Osteocyte (in vitro differentiated cells): ENCODE measurements around the gene C1orf35. TPM values are rescaled to one million over a fixed set of nuclear protein-coding genes. Genes with fewer than 3 reads are reported as not detected.

ENCODE experiments used
- DNase-seq: peaks from one replicate; pipeline ENCODE4 v3.0.0; 2021; ENCODE audit warnings: mixed read lengths; ENCODE audit not compliant: unreplicated experiment; ENCODE audit errors: extremely low spot score
- H3K27ac Mint-ChIP-seq: one replicate; pipeline ENCODE4 v1.8.0; 2021; ENCODE audit warnings: mild to moderate bottlenecking, mixed read lengths; ENCODE audit not compliant: unreplicated experiment
- H3K27me3 Mint-ChIP-seq: one replicate; pipeline ENCODE4 v1.8.0; 2021; ENCODE audit warnings: mixed read lengths; ENCODE audit not compliant: unreplicated experiment
- H3K36me3 Mint-ChIP-seq: one replicate; pipeline ENCODE4 v1.8.0; 2021; ENCODE audit warnings: mixed read lengths; ENCODE audit not compliant: unreplicated experiment
- H3K4me1 Mint-ChIP-seq: one replicate; pipeline ENCODE4 v1.8.0; 2021; ENCODE audit warnings: mixed read lengths; ENCODE audit not compliant: unreplicated experiment
- H3K4me3 Mint-ChIP-seq: one replicate; pipeline ENCODE4 v1.8.0; 2021; ENCODE audit warnings: mild to moderate bottlenecking, moderate library complexity, mixed read lengths; ENCODE audit not compliant: unreplicated experiment
- H3K9me3 Mint-ChIP-seq: one replicate; pipeline ENCODE4 v1.8.0; 2021; ENCODE audit warnings: mixed read lengths; ENCODE audit not compliant: unreplicated experiment
- CTCF ChIP-seq: fragments of 200-600 bp; sonication (generic); IDR thresholded peaks from 2 replicates; pipeline ENCODE4 v1.5.0; 2021; ENCODE audit warnings: antibody characterized with exemption, mild to moderate bottlenecking, moderate library complexity
- total RNA-seq: library from RNA; stranded (reverse); gene quantifications from 2 replicates; pipeline ENCODE4 v1.2.1, GENCODE V29; 2021

Gene C1orf35
- total RNA-seq, 1 donor from 2014 or later = 13.6 TPM

DNA sequence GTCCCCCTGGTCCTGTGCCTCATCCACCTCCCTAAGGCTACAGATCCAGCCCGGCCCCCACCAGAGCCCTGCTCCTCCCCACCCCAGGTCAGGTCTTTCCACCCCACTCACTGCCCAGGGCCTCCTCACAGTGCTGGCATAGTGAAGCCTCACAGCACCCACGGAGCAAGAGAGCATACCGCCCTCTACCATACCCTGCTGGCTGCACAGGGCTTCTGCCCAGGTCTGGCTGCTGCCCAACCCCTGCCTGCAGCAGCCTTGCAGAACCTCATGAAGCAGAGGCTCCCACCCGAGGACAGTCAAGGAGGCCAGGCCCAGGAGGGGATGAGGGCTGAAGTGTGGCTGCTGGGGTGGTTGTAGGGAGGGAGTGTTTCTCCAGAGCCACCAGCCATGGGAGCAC is 40.3 kb downstream of the C1orf35 start:
- no peak for DNase-seq
- Mint-ChIP-seq H3K9me3 (no peaks in the 10 kb centered on the region), H3K27me3 (peaks cover 39% of the 10 kb centered on the region)

GRCh38 chr1:228062085-228062791 is 40.9 kb downstream of the C1orf35 start:
- H3K4me1 Mint-ChIP-seq = peaks cover 3% of the 10 kb centered on the region
- peaks cover 41% of the 10 kb centered on the region for H3K27me3 Mint-ChIP-seq
- no peak for TF ChIP-seq CTCF
- no peak overlapping the region for H3K27ac Mint-ChIP-seq
- DNase-seq = no peak
- H3K36me3 Mint-ChIP-seq = no peaks in the 10 kb centered on the region
- H3K9me3 Mint-ChIP-seq = no peaks in the 10 kb centered on the region
- no peak overlapping the region for H3K4me3 Mint-ChIP-seq

More for the DNA sequence above, 40.3 kb downstream of the C1orf35 start:
- Mint-ChIP-seq H3K36me3 (no peaks in the 10 kb centered on the region), H3K4me1 (peaks cover 3% of the 10 kb centered on the region), H3K4me3 (no peak overlapping the region), H3K27ac (no peak overlapping the region)
- TF ChIP-seq CTCF = no peak

- no peaks in the 10 kb centered on the region for H3K9me3 Mint-ChIP-seq
- no peak overlapping the region for H3K4me3 Mint-ChIP-seq
- peaks cover 3% of the 10 kb centered on the region for H3K4me1 Mint-ChIP-seq
- H3K27ac Mint-ChIP-seq = no peak overlapping the region
- TF ChIP-seq CTCF = no peak
- peaks cover 41% of the 10 kb centered on the region for H3K27me3 Mint-ChIP-seq
- H3K36me3 Mint-ChIP-seq = no peaks in the 10 kb centered on the region
- no peak for DNase-seq
Observed at GRCh38 chr1:228061411-228062084, 41.6 kb downstream of the C1orf35 start.

GRCh38 chr1:228060458-228061190 is 42.5 kb downstream of the C1orf35 start:
- Mint-ChIP-seq H3K4me3 (no peak overlapping the region), H3K27me3 (peaks cover 46% of the 10 kb centered on the region), H3K4me1 (peaks cover 3% of the 10 kb centered on the region), H3K9me3 (no peaks in the 10 kb centered on the region), H3K27ac (no peak overlapping the region), H3K36me3 (no peaks in the 10 kb centered on the region)
- no peak for TF ChIP-seq CTCF
- no peak for DNase-seq
